ENCODE data around the gene ZSCAN23. TPM values are rescaled to one million over a fixed set of nuclear protein-coding genes. Genes with fewer than 3 reads are reported as not detected.
A peak's percentile ranks its signal among the peaks of the same experiment; 100 is the strongest.

The ZSCAN23 gene
- total RNA-seq, 1 donor from 2014 or later: 11.2 TPM

GRCh38 chr6:28399350-28400121 lies 43.8 kb downstream of the ZSCAN23 start, which contains the start of gene ZSCAN12:
Gene ZSCAN12 (minus strand): TSS chr6:28399747. CDS start chr6:28398405, 1,342 bp downstream.
- Mint-ChIP-seq H3K27ac (peak within 1 kb of the TSS; percentile 90), H3K27me3 (peaks cover 20% of the 10 kb centered on the region), H3K4me1 (ENCODE audit: unreplicated experiment) (peaks cover 28% of the 10 kb centered on the region), H3K4me3 (peak within 1 kb of the TSS; percentile 95), H3K9me3 (no peaks in the 10 kb centered on the region), H3K36me3 (peaks cover 28% of the 10 kb centered on the region)
- peak; percentile 84 for DNase-seq (ENCODE audit: extremely low spot score, unreplicated experiment)
- peak; percentile 80 for TF ChIP-seq CTCF (conservative IDR thresholded peaks at IDR 0.05)

- Mint-ChIP-seq H3K27ac (no peak overlapping the region), H3K4me1 (ENCODE audit: unreplicated experiment) (peaks cover 34% of the 10 kb centered on the region), H3K27me3 (no peaks in the 10 kb centered on the region), H3K9me3 (no peaks in the 10 kb centered on the region), H3K36me3 (peaks cover 51% of the 10 kb centered on the region), H3K4me3 (no peak overlapping the region)
- TF ChIP-seq CTCF (conservative IDR thresholded peaks at IDR 0.05): no peak
- DNase-seq (ENCODE audit: extremely low spot score, unreplicated experiment): no peak
Observed at GRCh38 chr6:28395918-28396317, 47.4 kb downstream of the ZSCAN23 start.

- peaks cover 59% of the 10 kb centered on the region for H3K36me3 Mint-ChIP-seq
- TF ChIP-seq CTCF (conservative IDR thresholded peaks at IDR 0.05): peak; percentile 59
- H3K9me3 Mint-ChIP-seq: no peaks in the 10 kb centered on the region
- no peak overlapping the region for H3K4me3 Mint-ChIP-seq
- no peak overlapping the region for H3K27ac Mint-ChIP-seq
- no peaks in the 10 kb centered on the region for H3K27me3 Mint-ChIP-seq
- peaks cover 34% of the 10 kb centered on the region for H3K4me1 Mint-ChIP-seq (ENCODE audit: unreplicated experiment)
- DNase-seq (ENCODE audit: extremely low spot score, unreplicated experiment): no peak
Observed at GRCh38 chr6:28393912-28394662, 49.2 kb downstream of the ZSCAN23 start.

GRCh38 chr6:28390688-28391087 lies 52.6 kb downstream of the ZSCAN23 start:
- no peak overlapping the region for H3K27ac Mint-ChIP-seq
- no peak overlapping the region for H3K4me3 Mint-ChIP-seq
- no peak for DNase-seq (ENCODE audit: extremely low spot score, unreplicated experiment)
- H3K36me3 Mint-ChIP-seq: peaks cover 44% of the 10 kb centered on the region
- no peaks in the 10 kb centered on the region for H3K9me3 Mint-ChIP-seq
- TF ChIP-seq CTCF (conservative IDR thresholded peaks at IDR 0.05): no peak
- no peaks in the 10 kb centered on the region for H3K27me3 Mint-ChIP-seq
- H3K4me1 Mint-ChIP-seq (ENCODE audit: unreplicated experiment): peaks cover 13% of the 10 kb centered on the region

- H3K27me3 Mint-ChIP-seq: no peaks in the 10 kb centered on the region
- peak overlapping the region; percentile 91 for H3K27ac Mint-ChIP-seq
- peaks cover 5% of the 10 kb centered on the region for H3K9me3 Mint-ChIP-seq
- H3K4me3 Mint-ChIP-seq: no peak overlapping the region
- TF ChIP-seq CTCF (conservative IDR thresholded peaks at IDR 0.05): no peak
- peaks cover 12% of the 10 kb centered on the region for H3K4me1 Mint-ChIP-seq (ENCODE audit: unreplicated experiment)
- no peak for DNase-seq (ENCODE audit: extremely low spot score, unreplicated experiment)
- peaks cover 45% of the 10 kb centered on the region for H3K36me3 Mint-ChIP-seq
Observed at GRCh38 chr6:28384143-28384533, 59.2 kb downstream of the ZSCAN23 start.
